ENCODE results near the gene KDM5B. TPM values are rescaled to one million over a fixed set of nuclear protein-coding genes. Genes with fewer than 3 reads are reported as not detected.

Gene KDM5B
- total and polyA plus RNA-seq, 9 of the 15 experiments (the other 6 are each of a cell fraction or from before 2014, with no cell fraction given): 15.4 to 90.6 (median 57.1) TPM

DNA sequence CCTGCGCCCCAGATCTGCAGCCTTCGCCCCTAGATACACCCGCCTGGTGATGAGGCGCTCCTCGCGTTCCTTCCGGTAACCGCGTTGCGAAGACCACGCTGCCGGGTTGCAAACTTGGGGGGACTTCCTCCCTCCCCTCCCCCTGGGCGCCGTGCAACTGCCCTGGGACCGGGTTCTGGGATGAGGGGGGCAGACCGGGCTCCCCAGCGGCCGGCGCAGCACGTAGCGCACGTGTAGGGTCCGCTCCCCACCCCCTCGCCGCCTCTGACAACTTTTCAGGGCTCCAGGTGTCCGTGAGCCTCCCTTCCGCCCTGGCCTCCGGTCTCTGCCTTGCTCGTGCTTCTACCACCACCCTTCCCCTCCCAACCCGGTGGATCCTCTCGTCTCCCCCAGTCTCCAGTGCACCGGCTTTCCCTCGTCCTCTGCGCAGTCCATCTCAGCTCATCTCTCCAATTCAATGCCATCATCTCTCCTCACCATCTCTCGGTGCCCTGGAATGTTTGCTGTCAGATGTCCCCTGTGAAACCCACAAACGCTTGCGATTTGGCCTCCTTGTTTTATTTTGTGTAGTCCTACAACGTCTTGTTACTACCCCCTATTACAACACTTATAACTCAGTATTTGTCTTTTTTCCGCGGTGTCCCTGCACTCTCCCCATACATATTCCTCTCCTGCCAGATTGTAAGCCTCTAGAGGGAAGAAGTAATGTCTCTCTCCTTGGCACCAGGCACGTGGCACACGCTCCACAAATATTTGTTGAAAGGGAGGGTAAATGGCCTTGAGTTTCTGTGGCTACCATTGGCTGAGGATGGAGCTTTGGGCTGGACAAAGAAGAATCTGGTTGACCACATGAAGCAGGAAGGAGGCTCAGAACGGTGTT, 3.3 kb upstream of the KDM5B start:
- peak overlapping the region; percentile 62 to 94 for H3K9ac ChIP-seq (ENCODE audit: insufficient read depth in 1 of 2, low read depth in 2 of 2, low read length in 2 of 2)
- DNase-seq (ENCODE audit: extremely low read depth in 1 of 4, low spot score in 3 of 4): peak; percentile 44 to 51 (median 48)
- H3K4me1 ChIP-seq (replicated peaks in 1 of 2; ENCODE audit: control insufficient read depth in 2 of 2, insufficient read depth in 2 of 2, low read length in 2 of 2): peaks cover 27 to 32% of the 10 kb centered on the region in 2 experiments
- no peak for ATAC-seq
- WGBS (ENCODE audit: insufficient coverage, low coverage, missing lambda C conversion rate): 21% methylated on average over 39 of the region's 43 CpGs
- no peaks in the 10 kb centered on the region for H3K9me3 ChIP-seq (replicated peaks; ENCODE audit: control insufficient read depth, insufficient read depth, low read depth, low read length)
- peak overlapping the region; percentile 92 for H2AFZ ChIP-seq (ENCODE audit: low read depth, low read length)
- ChIA-PET POLR2A (interaction anchor here (0.6 to 2.9 kb wide), 8 partner anchors 8 to 187 kb away, joined by 3 to 7 read pairs (median 3); no protein-coding TSS in a partner anchor), CTCF (ENCODE audit: low intra/inter-chr PET ratio) (no interaction called here)
- peak overlapping the region; percentile 54 for H3K4me3 ChIP-seq
- intact Hi-C loops (cut with micrococcal nuclease) (loop anchor here (5.0 kb wide), 1 partner anchor 186 kb away; no protein-coding TSS in a partner anchor), in situ Hi-C loops (cut with MboI) (no loop called here)
- no peaks in the 10 kb centered on the region for H3K9me1 ChIP-seq (ENCODE audit: control insufficient read depth, insufficient read depth, low read length)
- H4K20me1 ChIP-seq (replicated peaks; ENCODE audit: control insufficient read depth, insufficient read depth, low read length): no peaks in the 10 kb centered on the region
- H3K27ac ChIP-seq (ENCODE audit: extremely low read depth, low read depth, low read length): peak overlapping the region; percentile 48
- BruUV-seq (replicated peaks): TSS peak; percentile 60
- FAIRE-seq: no peak
- H3K36me3 ChIP-seq (ENCODE audit: control insufficient read depth, insufficient read depth, low read length): no peaks in the 10 kb centered on the region
- peak overlapping the region; percentile 92 for H3K4me2 ChIP-seq (ENCODE audit: insufficient read depth, low read length)
- peaks cover 20% of the 10 kb centered on the region for H3K79me2 ChIP-seq (ENCODE audit: control insufficient read depth, insufficient read depth, low read length)
- H3K27me3 ChIP-seq (ENCODE audit: control insufficient read depth in 2 of 2, insufficient read depth in 2 of 2, low read length in 2 of 2): peaks cover 0 to 1% of the 10 kb centered on the region in 2 experiments; a peak in 1 of 5 replicates
- TF ChIP-seq, protein P1, sequence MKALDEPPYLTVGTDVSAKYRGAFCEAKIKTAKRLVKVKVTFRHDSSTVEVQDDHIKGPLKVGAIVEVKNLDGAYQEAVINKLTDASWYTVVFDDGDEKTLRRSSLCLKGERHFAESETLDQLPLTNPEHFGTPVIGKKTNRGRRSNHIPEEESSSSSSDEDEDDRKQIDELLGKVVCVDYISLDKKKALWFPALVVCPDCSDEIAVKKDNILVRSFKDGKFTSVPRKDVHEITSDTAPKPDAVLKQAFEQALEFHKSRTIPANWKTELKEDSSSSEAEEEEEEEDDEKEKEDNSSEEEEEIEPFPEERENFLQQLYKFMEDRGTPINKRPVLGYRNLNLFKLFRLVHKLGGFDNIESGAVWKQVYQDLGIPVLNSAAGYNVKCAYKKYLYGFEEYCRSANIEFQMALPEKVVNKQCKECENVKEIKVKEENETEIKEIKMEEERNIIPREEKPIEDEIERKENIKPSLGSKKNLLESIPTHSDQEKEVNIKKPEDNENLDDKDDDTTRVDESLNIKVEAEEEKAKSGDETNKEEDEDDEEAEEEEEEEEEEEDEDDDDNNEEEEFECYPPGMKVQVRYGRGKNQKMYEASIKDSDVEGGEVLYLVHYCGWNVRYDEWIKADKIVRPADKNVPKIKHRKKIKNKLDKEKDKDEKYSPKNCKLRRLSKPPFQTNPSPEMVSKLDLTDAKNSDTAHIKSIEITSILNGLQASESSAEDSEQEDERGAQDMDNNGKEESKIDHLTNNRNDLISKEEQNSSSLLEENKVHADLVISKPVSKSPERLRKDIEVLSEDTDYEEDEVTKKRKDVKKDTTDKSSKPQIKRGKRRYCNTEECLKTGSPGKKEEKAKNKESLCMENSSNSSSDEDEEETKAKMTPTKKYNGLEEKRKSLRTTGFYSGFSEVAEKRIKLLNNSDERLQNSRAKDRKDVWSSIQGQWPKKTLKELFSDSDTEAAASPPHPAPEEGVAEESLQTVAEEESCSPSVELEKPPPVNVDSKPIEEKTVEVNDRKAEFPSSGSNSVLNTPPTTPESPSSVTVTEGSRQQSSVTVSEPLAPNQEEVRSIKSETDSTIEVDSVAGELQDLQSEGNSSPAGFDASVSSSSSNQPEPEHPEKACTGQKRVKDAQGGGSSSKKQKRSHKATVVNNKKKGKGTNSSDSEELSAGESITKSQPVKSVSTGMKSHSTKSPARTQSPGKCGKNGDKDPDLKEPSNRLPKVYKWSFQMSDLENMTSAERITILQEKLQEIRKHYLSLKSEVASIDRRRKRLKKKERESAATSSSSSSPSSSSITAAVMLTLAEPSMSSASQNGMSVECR (CRISPR knock-in tag; IDR thresholded peaks at IDR 0.05): no peak
- TF ChIP-seq, protein P2, sequence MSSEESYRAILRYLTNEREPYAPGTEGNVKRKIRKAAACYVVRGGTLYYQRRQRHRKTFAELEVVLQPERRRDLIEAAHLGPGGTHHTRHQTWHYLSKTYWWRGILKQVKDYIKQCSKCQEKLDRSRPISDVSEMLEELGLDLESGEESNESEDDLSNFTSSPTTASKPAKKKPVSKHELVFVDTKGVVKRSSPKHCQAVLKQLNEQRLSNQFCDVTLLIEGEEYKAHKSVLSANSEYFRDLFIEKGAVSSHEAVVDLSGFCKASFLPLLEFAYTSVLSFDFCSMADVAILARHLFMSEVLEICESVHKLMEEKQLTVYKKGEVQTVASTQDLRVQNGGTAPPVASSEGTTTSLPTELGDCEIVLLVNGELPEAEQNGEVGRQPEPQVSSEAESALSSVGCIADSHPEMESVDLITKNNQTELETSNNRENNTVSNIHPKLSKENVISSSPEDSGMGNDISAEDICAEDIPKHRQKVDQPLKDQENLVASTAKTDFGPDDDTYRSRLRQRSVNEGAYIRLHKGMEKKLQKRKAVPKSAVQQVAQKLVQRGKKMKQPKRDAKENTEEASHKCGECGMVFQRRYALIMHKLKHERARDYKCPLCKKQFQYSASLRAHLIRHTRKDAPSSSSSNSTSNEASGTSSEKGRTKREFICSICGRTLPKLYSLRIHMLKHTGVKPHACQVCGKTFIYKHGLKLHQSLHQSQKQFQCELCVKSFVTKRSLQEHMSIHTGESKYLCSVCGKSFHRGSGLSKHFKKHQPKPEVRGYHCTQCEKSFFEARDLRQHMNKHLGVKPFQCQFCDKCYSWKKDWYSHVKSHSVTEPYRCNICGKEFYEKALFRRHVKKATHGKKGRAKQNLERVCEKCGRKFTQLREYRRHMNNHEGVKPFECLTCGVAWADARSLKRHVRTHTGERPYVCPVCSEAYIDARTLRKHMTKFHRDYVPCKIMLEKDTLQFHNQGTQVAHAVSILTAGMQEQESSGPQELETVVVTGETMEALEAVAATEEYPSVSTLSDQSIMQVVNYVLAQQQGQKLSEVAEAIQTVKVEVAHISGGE (CRISPR knock-in tag; IDR thresholded peaks at IDR 0.05): no peak
- TF ChIP-seq FOXM1 (IDR thresholded peaks at IDR 0.05; ENCODE audit: low read depth) (no peak), FOXM1 (CRISPR knock-in tag; IDR thresholded peaks at IDR 0.05; ENCODE audit: low read depth) (0 out of 2 replicates have a peak, but pooled peaks have one; percentile 13), EP400 (IDR thresholded peaks at IDR 0.05) (no peak), HDAC6 (IDR thresholded peaks at IDR 0.05; ENCODE audit: low read depth, low read length) (no peak), CBX3 (IDR thresholded peaks at IDR 0.05; ENCODE audit: borderline replicate concordance in 1 of 2, low read length in 2 of 2) (no peak), PURB (CRISPR knock-in tag; IDR thresholded peaks at IDR 0.05; ENCODE audit: low read depth) (no peak), POLR2AphosphoS5 (IDR thresholded peaks at IDR 0.05; ENCODE audit: control insufficient read depth, insufficient read depth, low read depth, low read length) (no peak)
- TF ChIP-seq, protein P3, sequence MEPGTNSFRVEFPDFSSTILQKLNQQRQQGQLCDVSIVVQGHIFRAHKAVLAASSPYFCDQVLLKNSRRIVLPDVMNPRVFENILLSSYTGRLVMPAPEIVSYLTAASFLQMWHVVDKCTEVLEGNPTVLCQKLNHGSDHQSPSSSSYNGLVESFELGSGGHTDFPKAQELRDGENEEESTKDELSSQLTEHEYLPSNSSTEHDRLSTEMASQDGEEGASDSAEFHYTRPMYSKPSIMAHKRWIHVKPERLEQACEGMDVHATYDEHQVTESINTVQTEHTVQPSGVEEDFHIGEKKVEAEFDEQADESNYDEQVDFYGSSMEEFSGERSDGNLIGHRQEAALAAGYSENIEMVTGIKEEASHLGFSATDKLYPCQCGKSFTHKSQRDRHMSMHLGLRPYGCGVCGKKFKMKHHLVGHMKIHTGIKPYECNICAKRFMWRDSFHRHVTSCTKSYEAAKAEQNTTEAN (CRISPR knock-in tag; IDR thresholded peaks at IDR 0.05): 0 out of 2 replicates have a peak, but pooled peaks have one; percentile 15

Data from K562 (cell line).